GM04504 (cell line): ENCODE data around the gene NEGR1.
A peak's percentile ranks its signal among the peaks of the same experiment; 100 is the strongest.

Experiments
- DNase-seq: peaks from one replicate; pipeline ENCODE4 v3.0.0-alpha.2; 2012; ENCODE audit warnings: low read depth

The NEGR1 gene

GRCh38 chr1:71625004-71625403, 657.3 kb downstream of the NEGR1 start:
- DNase-seq: no peak

- no peak for DNase-seq
Observed at GRCh38 chr1:71623888-71624287, 658.5 kb downstream of the NEGR1 start.

- peak; percentile 34 for DNase-seq
Observed at GRCh38 chr1:71621785-71622184, 660.6 kb downstream of the NEGR1 start.

GRCh38 chr1:71618766-71619530, 663.4 kb downstream of the NEGR1 start:
- no peak for DNase-seq

GRCh38 chr1:71618191-71618590, 664.1 kb downstream of the NEGR1 start:
- DNase-seq: no peak

GRCh38 chr1:71610476-71610875, 671.9 kb downstream of the NEGR1 start:
- no peak for DNase-seq

- no peak for DNase-seq
Observed at GRCh38 chr1:71603044-71603776, 679.1 kb downstream of the NEGR1 start.

- no peak for DNase-seq
Observed at GRCh38 chr1:71600023-71600422, 682.3 kb downstream of the NEGR1 start.

- DNase-seq: no peak
Observed at GRCh38 chr1:71599306-71599705, 683.0 kb downstream of the NEGR1 start.

GRCh38 chr1:71593523-71593922, 688.8 kb downstream of the NEGR1 start:
- DNase-seq: no peak

- DNase-seq: no peak
Observed at GRCh38 chr1:71592646-71593274, 689.6 kb downstream of the NEGR1 start.

- no peak for DNase-seq
Observed at GRCh38 chr1:71589005-71589404, 693.3 kb downstream of the NEGR1 start.

GRCh38 chr1:71587961-71588360, 694.4 kb downstream of the NEGR1 start:
- peak; percentile 24 for DNase-seq

GRCh38 chr1:71586030-71586429, 696.3 kb downstream of the NEGR1 start:
- no peak for DNase-seq

- DNase-seq: no peak
Observed at GRCh38 chr1:71583756-71584155, 698.6 kb downstream of the NEGR1 start.

GRCh38 chr1:71582673-71583072, 699.7 kb downstream of the NEGR1 start:
- no peak for DNase-seq

GRCh38 chr1:71577451-71578131, 704.7 kb downstream of the NEGR1 start:
- no peak for DNase-seq

- DNase-seq: no peak
Observed at GRCh38 chr1:71572038-71572437, 710.3 kb downstream of the NEGR1 start.

GRCh38 chr1:71566413-71566812, 715.9 kb downstream of the NEGR1 start:
- DNase-seq: no peak

GRCh38 chr1:71565831-71566230, 716.5 kb downstream of the NEGR1 start:
- no peak for DNase-seq

- DNase-seq: peak; percentile 17
Observed at GRCh38 chr1:71565262-71565661, 717.1 kb downstream of the NEGR1 start.

- no peak for DNase-seq
Observed at GRCh38 chr1:71562298-71562697, 720.0 kb downstream of the NEGR1 start.
